ENCODE data around the gene MED13L. TPM values are rescaled to one million over a fixed set of nuclear protein-coding genes. Genes with fewer than 3 reads are reported as not detected.
A peak's percentile ranks its signal among the peaks of the same experiment; 100 is the strongest.

The MED13L gene
- total RNA-seq, 1 donor from 2014 or later, result 91.5 TPM

DNA sequence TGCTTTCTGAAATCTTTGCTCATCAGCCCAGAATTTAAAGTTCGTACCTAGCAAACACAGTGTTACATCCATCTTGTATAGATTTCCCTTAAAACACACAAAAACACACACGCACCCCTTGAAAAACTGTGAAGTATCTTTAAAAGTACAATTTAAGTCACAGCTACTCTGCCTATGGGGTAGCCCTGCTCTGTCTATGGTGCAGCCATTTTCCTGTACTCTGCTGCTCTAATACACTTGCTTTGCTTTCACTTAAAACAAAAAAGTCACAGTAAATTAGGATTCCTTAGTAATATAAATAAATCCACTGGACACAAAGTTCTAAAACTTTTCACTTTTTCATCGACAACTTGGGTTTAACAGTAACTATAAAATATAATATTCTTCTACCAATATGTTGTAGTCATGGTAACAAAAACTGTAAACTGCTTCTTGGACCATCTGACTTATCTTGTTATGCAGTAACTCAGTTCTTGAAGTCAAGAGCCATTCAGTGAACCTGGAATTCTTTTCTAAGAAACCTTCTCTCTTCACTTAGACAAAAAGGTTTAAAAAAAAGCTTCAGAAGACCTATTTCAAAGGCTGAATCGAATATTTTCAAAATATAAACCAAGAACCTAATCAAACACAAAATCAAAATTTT lies 63.5 kb downstream of the MED13L start:
- no peak for DNase-seq (ENCODE audit: low read depth in 2 of 2)

DNA sequence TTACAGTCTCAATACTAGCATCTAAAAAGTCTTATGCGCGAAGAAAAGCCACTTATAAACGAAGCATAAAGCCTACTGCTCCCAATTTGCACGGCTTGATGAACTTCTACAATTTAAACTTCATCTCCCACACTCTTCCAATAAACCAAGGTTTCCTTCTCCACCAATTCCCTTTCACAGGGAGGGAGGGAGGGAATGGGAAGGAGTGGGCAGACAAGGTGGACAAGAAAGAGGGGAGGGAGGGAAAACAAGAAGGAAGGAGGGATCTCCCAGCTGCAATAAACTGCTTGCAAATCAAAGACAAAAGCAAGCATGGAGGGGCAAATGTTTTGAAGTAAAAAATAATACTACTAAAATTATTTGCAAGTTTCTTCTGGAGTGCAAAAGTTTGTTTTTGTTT lies 64.5 kb downstream of the MED13L start:
- DNase-seq (ENCODE audit: low read depth in 2 of 2), result no peak

DNA sequence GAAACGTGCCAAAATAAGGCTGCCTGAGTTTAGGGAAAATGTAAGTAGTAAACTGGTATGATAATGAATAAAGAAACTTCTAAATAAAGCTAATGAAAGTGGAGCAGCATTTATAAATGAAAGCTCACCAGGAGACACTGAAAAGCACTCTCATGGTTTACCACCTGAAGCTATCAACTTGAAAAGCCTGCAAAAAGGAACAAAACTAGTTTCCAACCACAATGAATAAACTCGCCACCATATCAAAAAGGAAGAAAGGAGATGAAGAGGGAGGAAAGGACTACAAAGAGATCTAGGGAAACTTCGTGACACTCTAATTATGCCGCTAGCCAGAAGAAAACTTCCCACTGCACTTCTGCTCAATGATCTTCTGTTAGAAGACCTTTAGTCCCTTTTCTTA lies 66.7 kb downstream of the MED13L start:
- DNase-seq (ENCODE audit: low read depth in 2 of 2), result no peak

DNA sequence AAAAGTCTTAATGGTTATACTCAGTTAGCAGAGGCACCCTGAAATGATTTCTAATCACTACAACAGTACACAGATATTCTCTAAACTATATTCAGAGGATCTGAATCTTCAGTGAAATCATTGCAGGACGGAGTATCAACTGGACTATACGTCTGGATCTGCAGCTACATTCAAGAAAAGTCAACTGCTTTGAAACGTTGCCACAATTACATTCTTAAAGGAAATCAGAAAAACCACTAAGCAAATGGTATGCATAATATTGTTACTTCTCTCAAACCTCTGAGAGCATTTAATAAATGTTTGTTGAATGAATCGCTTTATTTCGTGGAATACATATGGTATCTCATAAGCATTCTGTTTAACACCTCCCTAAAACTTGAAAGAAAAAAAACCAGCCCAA lies 67.4 kb downstream of the MED13L start:
- no peak for DNase-seq (ENCODE audit: low read depth in 2 of 2)

- no peak for DNase-seq (ENCODE audit: low read depth in 2 of 2)
Measured at GRCh38 chr12:116209503-116209902, 68.0 kb downstream of the MED13L start.

DNA sequence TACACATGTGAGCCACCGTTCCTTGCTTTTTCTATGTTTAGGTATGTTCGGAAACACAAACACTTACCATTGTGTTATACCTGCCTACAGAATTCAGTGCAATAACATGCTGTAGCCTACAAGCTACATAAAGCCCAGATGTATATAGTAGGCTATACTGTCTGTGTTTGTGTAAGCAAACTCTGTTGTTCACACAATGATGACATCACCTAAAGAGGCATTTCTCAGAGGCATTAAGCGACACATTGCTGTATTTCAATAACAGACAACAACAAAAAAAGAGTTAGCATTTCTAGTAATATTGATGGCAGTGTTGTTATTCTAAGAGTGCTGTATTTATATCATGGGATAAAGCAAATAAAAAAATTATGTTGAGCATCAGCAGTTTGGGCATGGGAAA lies 70.2 kb downstream of the MED13L start:
- no peak for DNase-seq (ENCODE audit: low read depth in 2 of 2)

- no peak for DNase-seq (ENCODE audit: low read depth in 2 of 2)
Measured at GRCh38 chr12:116206828-116207227, 70.7 kb downstream of the MED13L start.

DNA sequence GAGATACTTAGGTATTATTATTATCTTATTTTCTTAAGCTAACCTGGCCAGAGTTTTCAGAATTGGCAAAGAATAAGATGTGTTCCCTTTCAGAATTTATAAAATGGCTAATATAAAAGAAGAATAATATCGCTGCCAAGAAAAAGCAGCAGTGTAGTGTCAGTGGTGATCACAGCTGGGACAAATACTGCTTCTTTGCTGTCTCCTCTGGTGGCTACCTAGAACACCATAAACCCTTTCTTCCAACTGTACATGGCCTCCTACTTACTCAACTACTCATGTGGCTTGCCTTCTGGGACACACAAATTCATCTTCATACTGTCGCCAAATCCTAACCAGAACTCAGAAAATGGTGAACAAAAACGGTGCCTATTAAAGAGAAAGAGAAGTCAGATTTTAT lies 72.7 kb downstream of the MED13L start:
- no peak for DNase-seq (ENCODE audit: low read depth in 2 of 2)

DNA sequence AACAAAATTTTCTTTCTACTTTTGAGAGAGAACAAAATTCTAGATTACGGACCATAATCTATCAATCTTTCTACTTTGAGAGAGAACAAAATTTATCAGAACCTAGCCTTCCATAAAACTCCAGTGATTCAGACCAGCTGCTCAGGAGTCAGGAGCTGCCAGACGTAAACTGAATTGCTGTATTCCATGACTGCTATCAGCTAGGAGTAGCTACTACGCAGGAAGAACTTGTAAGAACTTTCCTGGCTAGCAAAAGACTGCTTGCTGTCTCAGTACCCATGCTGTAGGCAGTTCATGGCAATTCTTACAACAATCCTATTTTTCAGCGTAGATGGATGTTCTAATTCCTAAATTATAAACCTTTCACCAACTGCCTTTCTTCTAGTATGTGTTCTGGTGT lies 73.3 kb downstream of the MED13L start:
- DNase-seq (ENCODE audit: low read depth in 2 of 2), result no peak

DNA sequence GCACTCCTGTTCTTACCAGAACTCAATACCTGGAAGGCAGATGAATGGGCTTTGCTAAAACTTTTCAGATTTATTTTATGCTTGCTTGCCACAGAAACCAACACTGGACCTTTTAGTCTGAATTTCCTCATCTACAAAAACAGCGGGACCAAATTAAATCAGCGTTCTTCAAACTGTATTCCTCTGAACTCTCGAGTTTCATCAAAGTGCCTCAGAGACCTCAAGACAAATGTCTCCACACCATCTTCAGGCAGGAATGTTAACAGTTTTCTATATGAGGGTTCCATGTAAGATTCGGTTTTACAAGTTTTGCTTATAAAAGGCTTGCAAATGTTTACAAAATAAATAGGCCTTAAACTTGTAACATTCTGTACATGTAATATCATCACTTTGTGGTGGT lies 74.6 kb downstream of the MED13L start:
- DNase-seq (ENCODE audit: low read depth in 2 of 2), result no peak

- no peak for DNase-seq (ENCODE audit: low read depth in 2 of 2)
Measured at GRCh38 chr12:116202433-116202832, 75.1 kb downstream of the MED13L start.

GRCh38 chr12:116201908-116202307 lies 75.6 kb downstream of the MED13L start:
- no peak for DNase-seq (ENCODE audit: low read depth in 2 of 2)

DNA sequence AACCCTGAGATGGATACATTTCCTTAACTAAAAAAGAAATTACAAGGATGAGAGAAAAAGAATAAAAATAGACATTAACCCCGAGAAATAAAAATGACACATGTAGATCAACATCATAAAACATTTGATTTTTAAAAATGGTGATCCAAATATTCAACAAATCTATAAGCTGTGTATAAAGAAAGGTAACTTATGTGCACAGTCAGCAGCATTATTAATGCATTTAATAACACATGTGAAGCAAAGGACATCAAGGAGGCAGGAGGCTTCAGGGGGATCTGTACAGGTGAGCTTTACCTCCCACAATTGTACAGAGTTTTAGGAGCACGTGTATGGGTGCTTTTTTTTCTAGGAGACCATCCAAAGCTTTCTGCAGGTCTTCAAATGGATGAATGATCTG lies 76.1 kb downstream of the MED13L start:
- no peak for DNase-seq (ENCODE audit: low read depth in 2 of 2)

DNA sequence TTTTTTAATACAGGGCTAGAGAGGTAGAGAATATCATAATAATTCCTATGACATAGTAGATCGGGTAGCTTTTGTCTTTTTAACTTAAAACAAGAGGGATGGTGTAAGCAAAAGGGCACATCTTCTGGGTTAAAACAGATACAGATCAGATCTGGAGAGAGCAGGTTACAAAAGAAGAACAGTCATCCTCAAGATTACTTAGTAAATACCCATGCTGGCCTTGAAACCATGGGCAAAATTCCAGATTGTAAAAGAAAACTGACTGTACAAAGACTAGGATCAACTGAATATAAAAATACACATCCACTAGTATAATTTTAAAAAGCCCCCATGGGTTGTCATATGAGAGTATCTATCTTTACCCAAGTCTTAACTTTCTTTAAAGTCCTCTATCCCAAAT lies 76.7 kb downstream of the MED13L start:
- no peak for DNase-seq (ENCODE audit: low read depth in 2 of 2)

DNA sequence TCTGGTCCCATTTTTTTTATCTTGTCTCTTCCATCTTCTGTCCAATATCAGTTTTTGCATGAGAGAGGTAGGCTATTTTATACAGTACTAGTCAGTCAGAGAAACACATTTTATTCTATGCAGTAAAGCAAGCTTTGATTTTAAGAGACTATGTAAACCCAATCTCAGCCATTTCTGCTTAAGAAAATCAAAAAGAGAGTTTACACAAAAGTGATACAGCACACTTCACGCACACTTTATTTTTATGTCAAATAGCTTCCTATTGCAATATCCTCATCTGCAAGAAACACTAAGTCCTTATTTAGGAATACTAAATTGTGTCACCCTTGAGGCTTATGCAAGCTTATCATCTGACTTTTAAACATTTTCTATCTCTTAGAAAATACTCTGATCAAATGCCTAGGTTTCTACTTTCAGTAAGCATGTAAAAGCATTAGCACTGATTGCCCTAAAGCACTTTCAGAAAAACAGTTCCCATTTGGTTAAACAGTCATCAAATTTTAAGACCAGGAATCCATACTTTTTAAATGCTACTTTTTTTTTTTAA lies 78.3 kb downstream of the MED13L start:
- DNase-seq (ENCODE audit: low read depth in 2 of 2), result no peak

- peak in 1 of 2 donors; percentile 12 for DNase-seq (ENCODE audit: low read depth in 2 of 2)
Measured at GRCh38 chr12:116196752-116197718, 80.5 kb downstream of the MED13L start.

- DNase-seq (ENCODE audit: low read depth in 2 of 2), result no peak
Measured at GRCh38 chr12:116196226-116196625, 81.3 kb downstream of the MED13L start.

DNA sequence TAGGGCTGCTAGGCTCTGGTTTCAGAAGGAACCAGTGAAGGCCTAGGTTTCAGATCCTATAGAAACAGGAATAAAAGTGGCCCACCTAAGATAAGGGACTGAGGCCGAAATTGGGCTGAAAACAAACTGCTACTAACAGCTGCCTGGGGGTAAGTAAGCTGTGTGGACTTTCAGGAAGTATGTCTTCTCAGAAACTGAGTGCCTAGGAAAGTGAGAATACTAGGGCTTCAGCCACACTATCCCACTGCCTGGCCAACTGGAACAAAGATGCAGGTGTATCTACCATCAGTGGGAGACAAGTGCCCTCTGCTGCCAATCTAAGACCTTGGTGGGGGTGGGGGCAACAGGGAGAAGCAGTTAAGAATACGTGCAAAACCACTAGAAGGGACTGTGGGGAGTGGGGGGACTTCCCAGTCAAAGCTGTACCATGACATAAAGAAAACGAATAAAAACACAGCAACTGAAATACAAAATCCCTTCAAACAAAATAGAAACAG lies 82.5 kb downstream of the MED13L start:
- DNase-seq (ENCODE audit: low read depth in 2 of 2), result no peak

- no peak for DNase-seq (ENCODE audit: low read depth in 2 of 2)
Measured at GRCh38 chr12:116189692-116190091, 87.8 kb downstream of the MED13L start.

GRCh38 chr12:116188581-116188980 lies 88.9 kb downstream of the MED13L start:
- no peak for DNase-seq (ENCODE audit: low read depth in 2 of 2)

GRCh38 chr12:116187151-116187511 lies 90.4 kb downstream of the MED13L start:
- peak in 1 of 2 donors; percentile 89 for DNase-seq (ENCODE audit: low read depth in 2 of 2)

- peak; percentile 84 to 90 for DNase-seq (ENCODE audit: low read depth in 2 of 2)
Measured at GRCh38 chr12:116186482-116187150, 90.9 kb downstream of the MED13L start.

All from lung microvascular endothelial cell (primary cell).